GM21390 (cell line): ENCODE data around the gene RFT1.

Source experiments
- ATAC-seq: cut with Tn5 transposase; IDR thresholded peaks from one replicate; pipeline ENCODE4 v1.9.1; 2021; ENCODE audit not compliant: unreplicated experiment

The RFT1 gene

GRCh38 chr3:53092942-53093341 lies 37.3 kb downstream of the RFT1 start:
- no peak for ATAC-seq

- ATAC-seq, result no peak
Measured at GRCh38 chr3:53092216-53092615, 38.0 kb downstream of the RFT1 start.

GRCh38 chr3:53091011-53091410 lies 39.2 kb downstream of the RFT1 start:
- no peak for ATAC-seq

- no peak for ATAC-seq
Measured at GRCh38 chr3:53089511-53089910, 40.7 kb downstream of the RFT1 start.

- no peak for ATAC-seq
Measured at GRCh38 chr3:53085476-53085875, 44.8 kb downstream of the RFT1 start.

- ATAC-seq, result no peak
Measured at GRCh38 chr3:53084310-53085001, 45.8 kb downstream of the RFT1 start.

GRCh38 chr3:53083949-53084309 lies 46.3 kb downstream of the RFT1 start:
- ATAC-seq, result no peak

GRCh38 chr3:53083521-53083920 lies 46.7 kb downstream of the RFT1 start:
- no peak for ATAC-seq

GRCh38 chr3:53082736-53083135 lies 47.5 kb downstream of the RFT1 start:
- no peak for ATAC-seq

GRCh38 chr3:53081318-53081717 lies 48.9 kb downstream of the RFT1 start:
- no peak for ATAC-seq

- ATAC-seq, result no peak
Measured at GRCh38 chr3:53080612-53081205, 49.5 kb downstream of the RFT1 start.

- ATAC-seq, result no peak
Measured at GRCh38 chr3:53079791-53080555, 50.3 kb downstream of the RFT1 start.

- ATAC-seq, result no peak
Measured at GRCh38 chr3:53079147-53079546, 51.1 kb downstream of the RFT1 start.

GRCh38 chr3:53078656-53079055 lies 51.6 kb downstream of the RFT1 start:
- no peak for ATAC-seq

GRCh38 chr3:53077476-53078220 lies 52.6 kb downstream of the RFT1 start:
- no peak for ATAC-seq

- no peak for ATAC-seq
Measured at GRCh38 chr3:53075743-53076140, 54.5 kb downstream of the RFT1 start.

- no peak for ATAC-seq
Measured at GRCh38 chr3:53074761-53075742, 55.2 kb downstream of the RFT1 start.

GRCh38 chr3:53074366-53074696 lies 55.9 kb downstream of the RFT1 start:
- no peak for ATAC-seq

- no peak for ATAC-seq
Measured at GRCh38 chr3:53073553-53074365, 56.5 kb downstream of the RFT1 start.
